Measurements from ENCODE around the gene CHST12. TPM values are rescaled to one million over a fixed set of nuclear protein-coding genes. Genes with fewer than 3 reads are reported as not detected.
A peak's percentile ranks its signal among the peaks of the same experiment; 100 is the strongest.
"Not testable (repeated sequence)": the region's sequence is repeated elsewhere in the genome, so short reads cannot be mapped to it uniquely, and the experiment has no call there.

CHST12 gene
- total and polyA plus RNA-seq, 8 donors: 11.7 to 27.1 (median 15.0) TPM

DNA sequence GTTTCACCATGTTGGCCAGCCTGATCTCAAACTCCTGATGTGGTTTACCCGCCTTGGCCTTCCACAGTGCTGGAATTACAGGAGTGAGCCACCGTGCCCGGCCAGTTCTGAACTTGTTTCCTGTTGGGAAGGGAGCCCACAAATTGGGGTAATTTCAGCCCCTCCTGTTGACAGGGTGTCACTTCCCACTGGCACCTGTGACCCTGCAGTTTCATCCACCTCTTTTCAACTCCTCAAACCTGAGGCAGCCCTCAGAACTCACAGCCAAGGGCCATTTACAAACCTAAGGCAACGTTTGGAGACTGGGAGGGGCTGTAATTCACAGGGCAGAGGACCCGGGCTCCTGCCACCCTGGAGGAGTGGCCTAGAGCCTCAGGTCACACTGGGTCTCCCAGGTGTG is 22.2 kb upstream of the CHST12 start:
- no peak overlapping the region for H3K27ac ChIP-seq
- TF ChIP-seq, protein P1, sequence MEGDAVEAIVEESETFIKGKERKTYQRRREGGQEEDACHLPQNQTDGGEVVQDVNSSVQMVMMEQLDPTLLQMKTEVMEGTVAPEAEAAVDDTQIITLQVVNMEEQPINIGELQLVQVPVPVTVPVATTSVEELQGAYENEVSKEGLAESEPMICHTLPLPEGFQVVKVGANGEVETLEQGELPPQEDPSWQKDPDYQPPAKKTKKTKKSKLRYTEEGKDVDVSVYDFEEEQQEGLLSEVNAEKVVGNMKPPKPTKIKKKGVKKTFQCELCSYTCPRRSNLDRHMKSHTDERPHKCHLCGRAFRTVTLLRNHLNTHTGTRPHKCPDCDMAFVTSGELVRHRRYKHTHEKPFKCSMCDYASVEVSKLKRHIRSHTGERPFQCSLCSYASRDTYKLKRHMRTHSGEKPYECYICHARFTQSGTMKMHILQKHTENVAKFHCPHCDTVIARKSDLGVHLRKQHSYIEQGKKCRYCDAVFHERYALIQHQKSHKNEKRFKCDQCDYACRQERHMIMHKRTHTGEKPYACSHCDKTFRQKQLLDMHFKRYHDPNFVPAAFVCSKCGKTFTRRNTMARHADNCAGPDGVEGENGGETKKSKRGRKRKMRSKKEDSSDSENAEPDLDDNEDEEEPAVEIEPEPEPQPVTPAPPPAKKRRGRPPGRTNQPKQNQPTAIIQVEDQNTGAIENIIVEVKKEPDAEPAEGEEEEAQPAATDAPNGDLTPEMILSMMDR (IDR thresholded peaks at IDR 0.05): no peak
- ATAC-seq (no peak), DNase-seq (no peak)
- H3K9me3 ChIP-seq: no peaks in the 10 kb centered on the region
- H3K36me3 ChIP-seq: peaks cover 0 to 78% of the 10 kb centered on the region in 2 donors
- H3K4me3 ChIP-seq: no peak overlapping the region
- intact Hi-C loops (cut with DNase I): no loop called here
- no peaks in the 10 kb centered on the region for H3K4me1 ChIP-seq
- H3K27me3 ChIP-seq: no peaks in the 10 kb centered on the region

DNA sequence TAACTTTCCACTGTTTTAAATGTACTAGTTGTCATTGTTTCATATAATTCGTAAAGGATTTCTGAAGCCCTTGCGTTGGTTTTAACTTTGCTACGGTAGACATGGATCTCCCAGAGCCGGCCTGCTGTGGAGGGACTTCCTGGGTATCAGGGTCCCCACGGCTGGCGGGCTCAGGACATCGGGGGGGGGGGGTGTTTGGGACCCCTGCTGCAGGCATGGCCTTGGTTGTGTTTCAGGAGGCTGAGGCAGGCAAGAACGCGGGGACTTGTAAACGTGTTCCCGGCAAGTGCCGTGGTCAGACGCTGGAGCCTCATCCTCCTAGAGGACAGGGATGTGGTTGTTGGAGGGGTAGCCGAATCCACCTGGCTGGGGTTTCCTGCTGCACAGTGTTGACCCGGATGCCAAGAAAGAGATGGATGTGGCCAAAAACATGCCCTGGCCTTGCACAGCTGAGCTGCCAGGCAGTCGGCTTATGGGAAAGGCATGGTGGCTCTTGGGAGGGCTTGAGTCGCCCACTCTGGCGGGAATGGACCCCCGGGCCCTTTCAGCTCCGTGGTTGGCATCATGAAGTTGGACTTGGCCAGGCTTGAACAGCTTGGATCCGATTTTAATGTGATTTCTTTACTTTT is 21.4 kb upstream of the CHST12 start:
- DNase-seq (no peak), ATAC-seq (no peak)
- Histone ChIP-seq H3K27me3 (no peaks in the 10 kb centered on the region), H3K4me1 (peaks cover 0 to under 1% of the 10 kb centered on the region in 2 donors), H3K36me3 (peaks cover 0 to 70% of the 10 kb centered on the region in 2 donors), H3K27ac (no peak overlapping the region), H3K9me3 (no peaks in the 10 kb centered on the region), H3K4me3 (no peak overlapping the region)
- intact Hi-C loops (cut with DNase I): no loop called here
- TF ChIP-seq, protein P1 (IDR thresholded peaks at IDR 0.05): no peak

DNA sequence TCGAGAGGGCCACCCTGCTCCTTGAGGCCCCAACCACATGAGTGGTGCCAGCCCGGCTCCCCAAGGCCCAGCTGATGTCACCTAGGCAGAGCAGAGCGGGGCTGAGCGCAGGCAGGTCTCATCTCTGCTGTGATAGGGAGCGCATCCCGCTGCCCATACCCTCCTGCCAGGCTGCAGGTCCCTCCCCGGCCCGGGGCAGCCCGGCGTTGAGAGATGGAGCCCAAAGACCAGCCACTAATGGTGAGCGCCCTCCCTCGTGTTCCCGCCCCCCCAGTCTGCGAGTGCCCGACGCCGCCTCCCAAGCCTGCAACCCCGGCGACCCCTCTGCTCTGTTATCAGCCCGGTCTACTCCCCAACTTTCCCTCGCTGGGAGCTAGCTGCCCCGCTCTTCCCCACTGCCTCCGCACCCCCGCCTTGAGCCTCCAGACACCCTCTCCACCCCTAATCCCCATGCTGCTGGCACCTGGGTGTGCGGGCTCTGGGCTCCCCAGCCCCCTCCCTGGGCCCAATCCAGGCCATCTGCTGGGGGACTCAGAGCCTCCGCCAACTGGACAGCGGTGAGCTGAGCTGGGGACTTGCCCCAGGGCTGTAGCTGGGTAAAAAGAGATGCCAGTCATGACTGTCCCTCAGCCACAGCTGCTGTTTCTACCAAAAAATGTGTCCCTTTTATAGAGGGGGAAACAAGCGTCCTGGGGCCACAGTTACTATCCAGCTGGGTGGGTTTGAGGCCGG is 19.7 kb upstream of the CHST12 start:
- Histone ChIP-seq H3K4me1 (peaks cover 0 to 8% of the 10 kb centered on the region in 2 donors), H3K27ac (no peak overlapping the region), H3K27me3 (no peaks in the 10 kb centered on the region), H3K4me3 (no peak overlapping the region), H3K36me3 (peaks cover 0 to 59% of the 10 kb centered on the region in 2 donors), H3K9me3 (no peaks in the 10 kb centered on the region)
- intact Hi-C loops (cut with DNase I): no loop called here
- no peak for ATAC-seq
- peak in 1 of 4 donors; percentile 68 for DNase-seq
- TF ChIP-seq, protein P1 (IDR thresholded peaks at IDR 0.05): no peak

GRCh38 chr7:2384354-2385243 is 18.8 kb upstream of the CHST12 start:
- Histone ChIP-seq H3K36me3 (peaks cover 0 to 50% of the 10 kb centered on the region in 2 donors), H3K9me3 (no peaks in the 10 kb centered on the region), H3K27me3 (no peaks in the 10 kb centered on the region), H3K27ac (no peak overlapping the region), H3K4me1 (peaks cover 0 to 8% of the 10 kb centered on the region in 2 donors), H3K4me3 (no peak overlapping the region)
- TF ChIP-seq, protein P1 (IDR thresholded peaks at IDR 0.05): no peak
- peak in 1 of 4 donors; percentile 51 for DNase-seq
- intact Hi-C loops (cut with DNase I): no loop called here
- ATAC-seq: no peak

DNA sequence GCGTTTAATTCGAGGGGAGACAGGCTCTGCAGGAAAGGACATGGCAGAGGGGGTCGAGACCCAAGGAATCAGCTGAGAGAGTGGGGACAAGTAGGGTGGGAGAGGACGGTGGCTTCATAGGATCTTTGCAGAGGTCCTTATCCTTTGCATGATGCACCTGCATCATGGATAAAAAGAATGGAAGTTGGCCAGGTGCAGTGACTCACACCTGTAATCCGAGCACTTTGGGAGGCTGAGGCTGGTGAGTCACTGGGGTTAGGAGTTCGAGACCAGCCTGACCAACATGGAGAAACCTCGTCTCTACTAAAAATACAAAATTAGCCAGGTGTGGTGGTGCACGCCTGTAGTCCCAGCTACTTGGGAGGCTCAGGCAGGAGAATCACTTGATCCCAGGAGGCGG is 17.3 kb upstream of the CHST12 start:
- H3K4me3 ChIP-seq; ATAC-seq; intact Hi-C loops (cut with DNase I); H3K9me3 ChIP-seq; H3K27me3 ChIP-seq; H3K27ac ChIP-seq; DNase-seq: not testable (repeated sequence)
- peaks cover 0 to 16% of the 10 kb centered on the region in 2 donors for H3K4me1 ChIP-seq
- H3K36me3 ChIP-seq: peaks cover 0 to 35% of the 10 kb centered on the region in 2 donors
